SK-N-SH (cell line): Measurements from ENCODE around the gene ANKRD44. TPM values are rescaled to one million over a fixed set of nuclear protein-coding genes. Genes with fewer than 3 reads are reported as not detected.

Experiments
- CTCF ChIA-PET: fragments of 300-600, 350-600 bp; formaldehyde crosslinking; extraction: SDS; loops from one replicate; lab custom pipeline; 2021; lab: Yijun Ruan, JAX
- POLR2A ChIA-PET: fragments of 350-600 bp; sonication (Branson Sonifier 250); formaldehyde crosslinking; extraction: SDS; loops from one replicate; lab custom pipeline; 2020; ENCODE audit warnings: antibody characterized with exemption, inconsistent platforms; lab: Yijun Ruan, JAX
- DNase-seq: peaks from one replicate; pipeline ENCODE4 v3.0.0; 2012
- H2AFZ ChIP-seq: fragments of 200-600 bp; sonication (generic); 2 replicates; pipeline ENCODE4 v1.8.1; 2016; ENCODE audit warnings: antibody characterized with exemption, mild to moderate bottlenecking, low read depth
- H3F3A ChIP-seq: fragments of 200-600 bp; sonication (generic); replicated peaks from 2 replicates; pipeline ENCODE3; 2016; ENCODE audit warnings: antibody characterized with exemption, mild to moderate bottlenecking; ENCODE audit not compliant: insufficient read depth
- H3K27ac ChIP-seq, 2 experiments: fragments of 200-500 bp in 1 of 2; fragments of 200-600 bp in 1 of 2; sonication (Bioruptor generic) in 1 of 2; sonication (generic), shearing (Covaris generic) in 1 of 2; 2 replicates each; pipeline versions ENCODE4 v1.5.1 to v1.6.1; 2014 to 2016; ENCODE audit warnings: low read depth in 2 of 2, inconsistent platforms in 1 of 2, low read length in 1 of 2, mild to moderate bottlenecking in 1 of 2, mixed read lengths in 1 of 2
- H3K27me3 ChIP-seq: fragments of 200-600 bp; sonication (generic), shearing (Covaris generic); 2 replicates; pipeline ENCODE4 v1.6.1; 2016; ENCODE audit warnings: mixed run types; ENCODE audit not compliant: insufficient read depth
- H3K36me3 ChIP-seq, 2 experiments: fragments of 200-500 bp in 1 of 2; fragments of 200-600 bp in 1 of 2; sonication (Bioruptor generic) in 1 of 2; sonication (generic) in 1 of 2; replicated peaks in 1 of 2; 2 replicates each; pipeline versions ENCODE3 to v1.5.1; 2014 to 2016; ENCODE audit warnings: low read length in 1 of 2, mild to moderate bottlenecking in 1 of 2; ENCODE audit not compliant: insufficient read depth in 2 of 2, control insufficient read depth in 1 of 2
- H3K4me1 ChIP-seq, 2 experiments: fragments of 200-500 bp in 1 of 2; fragments of 200-600 bp in 1 of 2; sonication (Bioruptor generic) in 1 of 2; sonication (generic), shearing (Covaris generic) in 1 of 2; 2 replicates each; pipeline versions ENCODE4 v1.5.1 to v1.6.1; 2014 to 2016; ENCODE audit warnings: low read depth in 1 of 2, low read length in 1 of 2, mixed run types in 1 of 2; ENCODE audit not compliant: insufficient read depth in 2 of 2, control insufficient read depth in 1 of 2
- H3K4me2 ChIP-seq: fragments of 200-600 bp; sonication (generic), shearing (Covaris generic); 2 replicates; pipeline ENCODE4 v1.6.1; 2017; ENCODE audit warnings: mixed run types
- H3K4me3 ChIP-seq, 2 experiments: fragments of 200-500 bp in 1 of 2; fragments of 200-600 bp in 1 of 2; sonication (Bioruptor generic) in 1 of 2; sonication (generic), shearing (Covaris generic) in 1 of 2; 2 replicates each; pipeline versions ENCODE4 v1.5.1 to v1.8.1; 2014 to 2016; ENCODE audit warnings: low read depth in 2 of 2, inconsistent platforms in 1 of 2, low read length in 1 of 2, mild to moderate bottlenecking in 1 of 2, mixed read lengths in 1 of 2, moderate library complexity in 1 of 2
- H3K79me2 ChIP-seq: fragments of 200-600 bp; sonication (generic); 2 replicates; pipeline ENCODE4 v1.8.1; 2017; ENCODE audit warnings: mild to moderate bottlenecking; ENCODE audit not compliant: insufficient read depth
- H3K9ac ChIP-seq: fragments of 200-600 bp; sonication (generic); 2 replicates; pipeline ENCODE4 v1.6.1; 2017; ENCODE audit warnings: mixed run types
- H3K9me2 ChIP-seq: fragments of 200-600 bp; sonication (generic); 2 replicates; pipeline ENCODE4 v1.6.1; 2017; ENCODE audit warnings: mixed run types
- H3K9me3 ChIP-seq: fragments of 200-600 bp; sonication (generic); 2 replicates; pipeline ENCODE4 v1.6.1; 2017; ENCODE audit warnings: mixed run types, mild to moderate bottlenecking, moderate library complexity
- H4K20me1 ChIP-seq: fragments of 200-600 bp; sonication (generic); 2 replicates; pipeline ENCODE4 v1.6.1; 2017; ENCODE audit warnings: mild to moderate bottlenecking, mixed run types; ENCODE audit not compliant: insufficient read depth
- CHD2 ChIP-seq: fragments of 150-350 bp; IDR thresholded peaks from 2 replicates; pipeline ENCODE4 v1.6.1; 2018; ENCODE audit warnings: low read length; ENCODE audit not compliant: partially characterized antibody
- ELF1 ChIP-seq: IDR thresholded peaks from 2 replicates; pipeline ENCODE4 v1.4.0; 2012
- EP300 ChIP-seq, 2 experiments: IDR thresholded peaks; 2 replicates each; pipeline versions ENCODE4 v1.4.0 to v1.6.1; 2012; ENCODE audit warnings: borderline replicate concordance in 1 of 2, low read depth in 1 of 2, low read length in 1 of 2
- EZH2phosphoT487 ChIP-seq: fragments of 200-600 bp; sonication (generic); IDR thresholded peaks from 2 replicates; pipeline ENCODE4 v1.6.1; 2017; ENCODE audit warnings: low read depth, mixed run types, mild to moderate bottlenecking, antibody characterized with exemption, moderate library complexity, borderline replicate concordance
- FOSL2 ChIP-seq: IDR thresholded peaks from 2 replicates; pipeline ENCODE4 v1.4.0; 2012; ENCODE audit warnings: low read depth, mild to moderate bottlenecking, moderate library complexity, borderline replicate concordance
- FOXM1 ChIP-seq: IDR thresholded peaks from 2 replicates; pipeline ENCODE4 v1.4.0; 2012; ENCODE audit warnings: low read depth, mild to moderate bottlenecking
- GATA2 ChIP-seq: sonication (generic); formaldehyde crosslinking; IDR thresholded peaks from 2 replicates; pipeline ENCODE4 v1.5.0; 2020; ENCODE audit warnings: mild to moderate bottlenecking, missing genetic modification reagents
- MEF2A ChIP-seq: IDR thresholded peaks from 2 replicates; pipeline ENCODE4 v1.4.0; 2012; ENCODE audit warnings: low read depth, borderline replicate concordance
- MXI1 ChIP-seq: IDR thresholded peaks from 2 replicates; pipeline ENCODE4 v1.6.1; 2012; ENCODE audit warnings: mild to moderate bottlenecking, low read depth, low read length, improper control_type of control experiment
- NFIC ChIP-seq: IDR thresholded peaks from 2 replicates; pipeline ENCODE4 v1.4.0; 2012; ENCODE audit warnings: borderline replicate concordance
- RAD21 ChIP-seq: IDR thresholded peaks from 2 replicates; pipeline ENCODE4 v1.6.1; 2012; ENCODE audit warnings: mild to moderate bottlenecking, low read length
- RCOR1 ChIP-seq: fragments of 150-350 bp; IDR thresholded peaks from 2 replicates; pipeline ENCODE4 v1.6.1; 2017; ENCODE audit warnings: antibody characterized with exemption, low read length
- RFX5 ChIP-seq: IDR thresholded peaks from 2 replicates; pipeline ENCODE4 v1.6.1; 2012; ENCODE audit warnings: mild to moderate bottlenecking, improper control_type of control experiment, low read length
- RXRA ChIP-seq: IDR thresholded peaks from 2 replicates; pipeline ENCODE4 v1.4.0; 2012; ENCODE audit warnings: low read depth, mild to moderate bottlenecking, borderline replicate concordance
- SIN3A ChIP-seq: IDR thresholded peaks from 2 replicates; pipeline ENCODE4 v1.6.1; 2012; ENCODE audit warnings: low read depth, mild to moderate bottlenecking, low read length, moderate library complexity, borderline replicate concordance
- SMC3 ChIP-seq: IDR thresholded peaks from 2 replicates; pipeline ENCODE4 v1.6.1; 2012; ENCODE audit warnings: low read depth, low read length, improper control_type of control experiment
- TAF1 ChIP-seq: IDR thresholded peaks from 2 replicates; pipeline ENCODE4 v1.6.1; 2012; ENCODE audit warnings: low read depth, mild to moderate bottlenecking, low read length, moderate library complexity, borderline replicate concordance
- TEAD4 ChIP-seq: IDR thresholded peaks from 2 replicates; pipeline ENCODE4 v1.4.0; 2012; ENCODE audit warnings: mild to moderate bottlenecking, borderline replicate concordance; ENCODE audit not compliant: insufficient read depth
- WGBS: methylation state at CpG from one replicate; pipeline ENCODE4 v1.1.6; 2017; ENCODE audit warnings: low lambda C conversion rate; 5-methylcytosine and 5-hydroxymethylcytosine counted together
- polyA plus RNA-seq, 3 experiments: library from polyadenylated mRNA; depleted of rRNA; stranded (reverse); fragments of >200 nt; gene quantifications; 2 replicates each; pipeline ENCODE4 v1.2.3, GENCODE V29; 2012
- TF ChIP-seq, protein P1 (sequence below): IDR thresholded peaks from 2 replicates; pipeline ENCODE4; 2012
- TF ChIP-seq, protein P2 (sequence below): fragments of 150-350 bp; IDR thresholded peaks from 2 replicates; pipeline ENCODE4 v1.6.1; 2017; ENCODE audit warnings: antibody characterized with exemption, low read length, low read depth, borderline replicate concordance
- TF ChIP-seq, protein P3 (sequence below): IDR thresholded peaks from 2 replicates; pipeline ENCODE4 v1.4.0; 2012; ENCODE audit warnings: low read depth
- TF ChIP-seq, protein P4 (sequence below): fragments of 150-350 bp; IDR thresholded peaks from 2 replicates; pipeline ENCODE4 v1.6.1; 2016; ENCODE audit warnings: mild to moderate bottlenecking, low read depth, low read length
- TF ChIP-seq, protein P5 (sequence below): IDR thresholded peaks from 2 replicates; pipeline ENCODE4 v1.4.0; 2012; ENCODE audit warnings: low read depth, borderline replicate concordance
- TF ChIP-seq, protein P6 (sequence below): fragments of 200-600 bp; sonication (generic); IDR thresholded peaks from 2 replicates; pipeline ENCODE4 v1.6.1; 2017; ENCODE audit warnings: antibody characterized with exemption, mild to moderate bottlenecking, moderate library complexity

ANKRD44 gene
- polyA plus RNA-seq, 1 of the 3 experiments (the other 2 are of a cell fraction), result 12.5 TPM

DNA sequence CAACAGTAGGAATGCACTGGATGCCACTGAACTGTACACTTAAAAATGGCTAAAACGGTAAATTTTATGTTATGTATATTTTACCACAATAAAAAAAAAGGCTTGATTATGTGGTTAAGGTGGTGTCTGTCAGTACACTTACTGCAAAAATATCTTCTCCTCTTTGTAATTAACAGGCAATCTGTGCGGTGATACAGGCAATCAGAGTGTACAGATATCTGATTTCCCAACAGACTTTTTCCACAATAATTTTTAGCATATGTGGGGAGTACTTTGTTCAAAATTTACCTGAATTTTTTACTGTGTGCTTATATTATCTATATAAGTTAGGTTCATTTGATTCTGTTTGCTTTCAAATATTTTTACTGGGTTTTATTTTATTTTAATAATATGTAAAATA is 209.1 kb downstream of the ANKRD44 start:
- TF ChIP-seq TAF1, result no peak
- peak; percentile 39; the same call in 1 of the 2 replicates for TF ChIP-seq RCOR1
- TF ChIP-seq FOXM1, result no peak
- TF ChIP-seq, protein P1, sequence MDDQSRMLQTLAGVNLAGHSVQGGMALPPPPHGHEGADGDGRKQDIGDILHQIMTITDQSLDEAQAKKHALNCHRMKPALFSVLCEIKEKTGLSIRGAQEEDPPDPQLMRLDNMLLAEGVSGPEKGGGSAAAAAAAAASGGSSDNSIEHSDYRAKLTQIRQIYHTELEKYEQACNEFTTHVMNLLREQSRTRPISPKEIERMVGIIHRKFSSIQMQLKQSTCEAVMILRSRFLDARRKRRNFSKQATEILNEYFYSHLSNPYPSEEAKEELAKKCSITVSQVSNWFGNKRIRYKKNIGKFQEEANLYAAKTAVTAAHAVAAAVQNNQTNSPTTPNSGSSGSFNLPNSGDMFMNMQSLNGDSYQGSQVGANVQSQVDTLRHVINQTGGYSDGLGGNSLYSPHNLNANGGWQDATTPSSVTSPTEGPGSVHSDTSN, result no peak
- TF ChIP-seq, protein P2, sequence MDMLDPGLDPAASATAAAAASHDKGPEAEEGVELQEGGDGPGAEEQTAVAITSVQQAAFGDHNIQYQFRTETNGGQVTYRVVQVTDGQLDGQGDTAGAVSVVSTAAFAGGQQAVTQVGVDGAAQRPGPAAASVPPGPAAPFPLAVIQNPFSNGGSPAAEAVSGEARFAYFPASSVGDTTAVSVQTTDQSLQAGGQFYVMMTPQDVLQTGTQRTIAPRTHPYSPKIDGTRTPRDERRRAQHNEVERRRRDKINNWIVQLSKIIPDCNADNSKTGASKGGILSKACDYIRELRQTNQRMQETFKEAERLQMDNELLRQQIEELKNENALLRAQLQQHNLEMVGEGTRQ, result no peak
- TF ChIP-seq MXI1, result no peak
- TF ChIP-seq NFIC, result no peak
- TF ChIP-seq, protein P3, sequence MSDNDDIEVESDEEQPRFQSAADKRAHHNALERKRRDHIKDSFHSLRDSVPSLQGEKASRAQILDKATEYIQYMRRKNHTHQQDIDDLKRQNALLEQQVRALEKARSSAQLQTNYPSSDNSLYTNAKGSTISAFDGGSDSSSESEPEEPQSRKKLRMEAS, result no peak
- no peak for TF ChIP-seq FOSL2
- TF ChIP-seq ELF1, result no peak
- no peak for TF ChIP-seq RXRA
- TF ChIP-seq RFX5, result no peak
- peak in 1 of 2 experiments; percentile 77; a peak in 2 of 4 replicates for TF ChIP-seq EP300 (IDR thresholded peaks at IDR 0.05; ENCODE audit: borderline replicate concordance in 1 of 2, low read depth in 1 of 2, low read length in 1 of 2)
- TF ChIP-seq, protein P4, sequence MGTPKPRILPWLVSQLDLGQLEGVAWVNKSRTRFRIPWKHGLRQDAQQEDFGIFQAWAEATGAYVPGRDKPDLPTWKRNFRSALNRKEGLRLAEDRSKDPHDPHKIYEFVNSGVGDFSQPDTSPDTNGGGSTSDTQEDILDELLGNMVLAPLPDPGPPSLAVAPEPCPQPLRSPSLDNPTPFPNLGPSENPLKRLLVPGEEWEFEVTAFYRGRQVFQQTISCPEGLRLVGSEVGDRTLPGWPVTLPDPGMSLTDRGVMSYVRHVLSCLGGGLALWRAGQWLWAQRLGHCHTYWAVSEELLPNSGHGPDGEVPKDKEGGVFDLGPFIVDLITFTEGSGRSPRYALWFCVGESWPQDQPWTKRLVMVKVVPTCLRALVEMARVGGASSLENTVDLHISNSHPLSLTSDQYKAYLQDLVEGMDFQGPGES, result no peak
- TF ChIP-seq TEAD4, result no peak
- TF ChIP-seq, protein P5, sequence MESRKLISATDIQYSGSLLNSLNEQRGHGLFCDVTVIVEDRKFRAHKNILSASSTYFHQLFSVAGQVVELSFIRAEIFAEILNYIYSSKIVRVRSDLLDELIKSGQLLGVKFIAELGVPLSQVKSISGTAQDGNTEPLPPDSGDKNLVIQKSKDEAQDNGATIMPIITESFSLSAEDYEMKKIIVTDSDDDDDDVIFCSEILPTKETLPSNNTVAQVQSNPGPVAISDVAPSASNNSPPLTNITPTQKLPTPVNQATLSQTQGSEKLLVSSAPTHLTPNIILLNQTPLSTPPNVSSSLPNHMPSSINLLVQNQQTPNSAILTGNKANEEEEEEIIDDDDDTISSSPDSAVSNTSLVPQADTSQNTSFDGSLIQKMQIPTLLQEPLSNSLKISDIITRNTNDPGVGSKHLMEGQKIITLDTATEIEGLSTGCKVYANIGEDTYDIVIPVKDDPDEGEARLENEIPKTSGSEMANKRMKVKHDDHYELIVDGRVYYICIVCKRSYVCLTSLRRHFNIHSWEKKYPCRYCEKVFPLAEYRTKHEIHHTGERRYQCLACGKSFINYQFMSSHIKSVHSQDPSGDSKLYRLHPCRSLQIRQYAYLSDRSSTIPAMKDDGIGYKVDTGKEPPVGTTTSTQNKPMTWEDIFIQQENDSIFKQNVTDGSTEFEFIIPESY, result no peak
- no peak for TF ChIP-seq RAD21
- no peak for TF ChIP-seq MEF2A
- TF ChIP-seq, protein P6, sequence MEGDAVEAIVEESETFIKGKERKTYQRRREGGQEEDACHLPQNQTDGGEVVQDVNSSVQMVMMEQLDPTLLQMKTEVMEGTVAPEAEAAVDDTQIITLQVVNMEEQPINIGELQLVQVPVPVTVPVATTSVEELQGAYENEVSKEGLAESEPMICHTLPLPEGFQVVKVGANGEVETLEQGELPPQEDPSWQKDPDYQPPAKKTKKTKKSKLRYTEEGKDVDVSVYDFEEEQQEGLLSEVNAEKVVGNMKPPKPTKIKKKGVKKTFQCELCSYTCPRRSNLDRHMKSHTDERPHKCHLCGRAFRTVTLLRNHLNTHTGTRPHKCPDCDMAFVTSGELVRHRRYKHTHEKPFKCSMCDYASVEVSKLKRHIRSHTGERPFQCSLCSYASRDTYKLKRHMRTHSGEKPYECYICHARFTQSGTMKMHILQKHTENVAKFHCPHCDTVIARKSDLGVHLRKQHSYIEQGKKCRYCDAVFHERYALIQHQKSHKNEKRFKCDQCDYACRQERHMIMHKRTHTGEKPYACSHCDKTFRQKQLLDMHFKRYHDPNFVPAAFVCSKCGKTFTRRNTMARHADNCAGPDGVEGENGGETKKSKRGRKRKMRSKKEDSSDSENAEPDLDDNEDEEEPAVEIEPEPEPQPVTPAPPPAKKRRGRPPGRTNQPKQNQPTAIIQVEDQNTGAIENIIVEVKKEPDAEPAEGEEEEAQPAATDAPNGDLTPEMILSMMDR, result no peak
- peak; percentile 45 for TF ChIP-seq CHD2
- no peak for TF ChIP-seq EZH2phosphoT487
- TF ChIP-seq SMC3, result no peak
- TF ChIP-seq GATA2 (CRISPR knock-in tag), result peak; percentile 71
- no peak for TF ChIP-seq SIN3A
- TF ChIP-seq, all 33 proteins: peak for 4
- Histone ChIP-seq H3F3A (no peaks in the 10 kb centered on the region), H3K4me3 (no peak overlapping the region), H4K20me1 (no peaks in the 10 kb centered on the region), H3K79me2 (no peaks in the 10 kb centered on the region), H3K4me2 (no peak overlapping the region), H3K27me3 (no peaks in the 10 kb centered on the region), H3K27ac (peak overlapping the region in 1 of 2 experiments; percentile 93; a peak in 2 of 4 replicates), H3K9me3 (no peaks in the 10 kb centered on the region), H3K4me1 (peaks cover 18 to 36% of the 10 kb centered on the region in 2 experiments; a peak in 3 of 4 replicates), H3K36me3 (no peaks in the 10 kb centered on the region), H2AFZ (no peak overlapping the region), H3K9me2 (no peaks in the 10 kb centered on the region), H3K9ac (no peak overlapping the region)
- 73% methylated on average over 2 of the region's 2 CpGs for WGBS
- CTCF ChIA-PET, result no interaction called here
- POLR2A ChIA-PET, result no interaction called here
- DNase-seq, result no peak
